Anterior cingulate cortex (tissue), 58 donors: ENCODE data around the gene MXRA5.
"Not testable (repeated sequence)": the region's sequence is repeated elsewhere in the genome, so short reads cannot be mapped to it uniquely, and the experiment has no call there.

Experiments used
- DNase-seq, 58 donors: peaks; one replicate each; lab custom pipeline; 2025; lab: John Stamatoyannopoulos, UW

MXRA5 gene, protein sequence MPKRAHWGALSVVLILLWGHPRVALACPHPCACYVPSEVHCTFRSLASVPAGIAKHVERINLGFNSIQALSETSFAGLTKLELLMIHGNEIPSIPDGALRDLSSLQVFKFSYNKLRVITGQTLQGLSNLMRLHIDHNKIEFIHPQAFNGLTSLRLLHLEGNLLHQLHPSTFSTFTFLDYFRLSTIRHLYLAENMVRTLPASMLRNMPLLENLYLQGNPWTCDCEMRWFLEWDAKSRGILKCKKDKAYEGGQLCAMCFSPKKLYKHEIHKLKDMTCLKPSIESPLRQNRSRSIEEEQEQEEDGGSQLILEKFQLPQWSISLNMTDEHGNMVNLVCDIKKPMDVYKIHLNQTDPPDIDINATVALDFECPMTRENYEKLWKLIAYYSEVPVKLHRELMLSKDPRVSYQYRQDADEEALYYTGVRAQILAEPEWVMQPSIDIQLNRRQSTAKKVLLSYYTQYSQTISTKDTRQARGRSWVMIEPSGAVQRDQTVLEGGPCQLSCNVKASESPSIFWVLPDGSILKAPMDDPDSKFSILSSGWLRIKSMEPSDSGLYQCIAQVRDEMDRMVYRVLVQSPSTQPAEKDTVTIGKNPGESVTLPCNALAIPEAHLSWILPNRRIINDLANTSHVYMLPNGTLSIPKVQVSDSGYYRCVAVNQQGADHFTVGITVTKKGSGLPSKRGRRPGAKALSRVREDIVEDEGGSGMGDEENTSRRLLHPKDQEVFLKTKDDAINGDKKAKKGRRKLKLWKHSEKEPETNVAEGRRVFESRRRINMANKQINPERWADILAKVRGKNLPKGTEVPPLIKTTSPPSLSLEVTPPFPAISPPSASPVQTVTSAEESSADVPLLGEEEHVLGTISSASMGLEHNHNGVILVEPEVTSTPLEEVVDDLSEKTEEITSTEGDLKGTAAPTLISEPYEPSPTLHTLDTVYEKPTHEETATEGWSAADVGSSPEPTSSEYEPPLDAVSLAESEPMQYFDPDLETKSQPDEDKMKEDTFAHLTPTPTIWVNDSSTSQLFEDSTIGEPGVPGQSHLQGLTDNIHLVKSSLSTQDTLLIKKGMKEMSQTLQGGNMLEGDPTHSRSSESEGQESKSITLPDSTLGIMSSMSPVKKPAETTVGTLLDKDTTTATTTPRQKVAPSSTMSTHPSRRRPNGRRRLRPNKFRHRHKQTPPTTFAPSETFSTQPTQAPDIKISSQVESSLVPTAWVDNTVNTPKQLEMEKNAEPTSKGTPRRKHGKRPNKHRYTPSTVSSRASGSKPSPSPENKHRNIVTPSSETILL (N-terminal part only)

DNA sequence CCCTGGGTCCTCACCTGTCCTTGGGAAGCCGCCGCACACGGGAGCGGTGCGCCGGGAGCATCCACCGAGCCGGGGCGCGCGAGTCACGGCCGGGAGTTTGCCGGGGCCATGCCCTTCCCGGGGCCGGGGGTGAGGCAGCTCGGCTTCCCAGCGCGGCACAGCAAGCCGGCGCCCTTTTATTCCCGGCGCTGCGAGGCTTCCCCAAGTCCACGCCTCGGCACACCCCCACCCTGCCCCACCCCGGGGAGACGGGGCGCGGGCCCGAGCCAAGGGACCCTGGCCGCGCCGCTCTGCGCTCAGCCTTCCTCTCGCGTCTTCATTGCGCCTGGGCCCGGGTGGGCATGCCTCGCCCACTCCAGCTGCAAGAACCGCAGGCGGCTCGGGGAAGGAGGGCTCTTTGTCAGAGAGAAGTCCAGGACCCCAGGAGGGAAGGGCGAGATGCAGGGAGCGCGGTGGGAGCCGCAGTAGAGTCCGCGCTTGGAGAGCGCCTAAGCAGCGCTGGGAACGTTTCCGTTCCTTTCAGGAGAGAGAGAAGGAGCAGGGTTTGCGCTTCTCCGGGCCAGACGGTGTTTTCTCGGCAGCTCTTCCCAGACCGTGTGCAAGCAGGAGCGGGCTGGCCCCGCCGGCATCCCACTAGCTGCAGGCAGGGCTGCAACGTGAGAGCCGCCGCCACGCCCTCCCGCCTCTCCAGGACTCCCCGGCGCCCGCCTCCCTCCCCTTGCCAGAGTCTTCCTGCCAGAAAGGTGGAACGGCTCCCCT, at the start of gene MXRA5:
MXRA5 (minus strand) TSS at position 152 of the 759 bp plus-strand sequence. CDS start 2,819 bp downstream, outside the sequence.
- no peak for DNase-seq

DNA sequence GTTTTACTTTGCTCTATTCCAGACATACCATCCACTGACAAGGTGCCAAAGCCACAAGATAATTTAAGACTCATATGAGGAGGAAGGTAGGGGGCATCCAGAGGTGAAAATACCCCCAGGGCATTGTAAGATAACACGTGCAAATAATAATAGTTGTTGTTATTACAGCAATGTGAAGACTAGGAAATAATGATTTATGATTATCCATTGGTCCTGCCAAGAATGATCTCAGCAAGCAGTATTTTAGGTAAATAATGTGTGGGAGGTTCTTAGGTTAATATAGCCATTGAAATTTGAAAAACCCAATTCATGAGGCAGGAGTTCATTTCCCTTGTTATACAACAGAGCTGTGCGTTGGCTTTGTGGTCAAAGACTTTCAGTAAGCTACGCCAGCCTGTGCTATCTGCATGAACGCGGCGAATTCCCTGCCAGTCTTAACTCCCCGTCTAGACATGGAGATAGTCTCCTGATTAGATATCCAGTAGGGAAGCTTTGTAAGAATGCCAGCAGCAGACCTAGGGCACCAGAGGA, 47.2 kb upstream of the MXRA5 start:
- no peak for DNase-seq

DNA sequence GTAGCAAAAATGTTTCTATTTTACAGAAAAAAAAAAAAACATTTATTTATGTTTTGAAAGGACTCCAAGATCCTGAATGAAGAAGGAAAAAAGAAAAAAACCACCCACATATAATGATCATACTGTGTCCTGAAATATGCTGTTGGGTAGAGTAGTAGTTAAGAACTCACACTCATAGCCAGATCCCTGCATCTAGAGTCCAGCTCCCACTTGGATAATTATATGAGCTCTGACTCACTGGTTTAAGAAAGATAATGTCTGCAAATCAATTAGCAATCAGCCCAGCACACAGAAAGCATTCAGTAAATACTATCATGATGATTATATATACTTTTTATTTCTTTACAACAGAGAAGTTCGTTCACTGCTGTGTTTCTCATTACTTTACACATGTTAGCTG, 46.7 kb upstream of the MXRA5 start:
- DNase-seq, result no peak

DNA sequence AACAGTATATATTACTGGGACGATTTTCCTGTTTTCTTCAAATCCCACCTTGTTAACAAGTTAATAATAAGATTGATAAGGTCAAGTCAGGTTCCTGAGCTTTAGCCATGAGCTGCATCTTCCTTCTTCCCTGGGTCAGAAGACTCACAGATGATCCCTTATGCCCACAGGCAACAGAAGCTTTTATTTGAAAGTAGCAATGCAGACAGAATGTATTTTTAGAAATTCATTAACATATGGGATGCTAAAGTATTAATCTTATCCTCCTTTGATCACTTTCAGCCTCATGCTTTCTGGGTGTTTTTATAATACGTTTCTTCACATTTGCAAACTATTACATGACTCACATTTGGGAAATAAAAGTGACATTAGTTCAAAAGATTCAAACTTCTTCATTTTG, 42.0 kb upstream of the MXRA5 start:
- DNase-seq, result no peak

DNA sequence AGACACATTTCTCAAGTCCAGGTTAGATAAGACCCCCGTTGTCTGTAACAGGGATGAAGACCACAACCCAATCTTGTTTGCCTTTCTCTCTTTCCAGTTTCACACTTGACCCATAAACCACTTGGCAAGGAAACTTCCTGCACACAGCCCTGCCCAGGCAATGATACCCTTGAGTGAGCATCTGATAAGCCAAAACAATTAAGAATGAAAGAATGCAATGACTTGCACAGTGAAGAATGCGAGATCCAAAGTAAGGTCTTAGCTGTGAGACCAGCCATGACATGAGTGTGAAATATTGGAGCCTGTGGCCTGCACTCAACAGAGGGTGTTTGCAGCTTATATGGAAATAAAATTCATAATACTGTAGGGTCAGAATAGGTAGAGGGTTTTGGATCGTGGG, 37.9 kb upstream of the MXRA5 start:
- DNase-seq, result no peak

DNA sequence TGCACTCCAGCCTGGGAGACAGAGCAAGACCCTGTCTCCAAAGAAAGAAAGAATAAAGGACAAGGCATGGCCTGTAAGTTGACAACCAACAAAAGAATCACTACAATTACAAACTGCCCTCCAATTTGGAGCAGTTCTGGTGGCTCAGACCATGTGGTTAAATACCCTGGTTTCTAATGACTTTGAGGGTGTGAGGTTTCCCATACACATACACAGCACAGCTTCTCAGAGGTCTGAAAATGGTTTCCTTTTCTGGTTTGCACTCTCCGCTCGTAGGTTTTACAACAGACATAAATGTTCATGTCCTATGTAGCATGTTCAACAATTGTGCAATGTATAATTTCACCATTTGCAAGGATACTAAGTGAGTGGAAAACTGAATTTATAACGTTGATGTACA, 34.2 kb upstream of the MXRA5 start:
- no peak for DNase-seq

DNA sequence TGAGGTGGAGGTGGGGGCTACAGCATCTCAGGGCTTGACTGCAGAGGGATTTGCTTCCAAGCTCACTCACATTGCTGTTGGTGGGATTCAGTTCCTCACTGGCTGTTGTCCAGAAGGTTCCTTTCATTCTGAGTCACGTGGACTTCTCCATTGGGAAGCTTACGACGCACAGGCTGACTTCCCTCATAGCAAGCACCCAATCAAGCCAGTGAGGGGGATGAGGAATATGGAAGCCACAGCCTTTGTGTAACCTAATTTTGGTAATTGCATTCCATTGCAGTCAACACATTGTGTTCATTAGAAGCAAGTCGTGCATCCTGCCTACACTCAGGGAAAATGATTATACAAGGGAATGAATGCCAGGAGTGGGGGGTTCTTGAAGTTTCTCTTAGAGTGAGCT, 32.7 kb upstream of the MXRA5 start:
- DNase-seq, result no peak

DNA sequence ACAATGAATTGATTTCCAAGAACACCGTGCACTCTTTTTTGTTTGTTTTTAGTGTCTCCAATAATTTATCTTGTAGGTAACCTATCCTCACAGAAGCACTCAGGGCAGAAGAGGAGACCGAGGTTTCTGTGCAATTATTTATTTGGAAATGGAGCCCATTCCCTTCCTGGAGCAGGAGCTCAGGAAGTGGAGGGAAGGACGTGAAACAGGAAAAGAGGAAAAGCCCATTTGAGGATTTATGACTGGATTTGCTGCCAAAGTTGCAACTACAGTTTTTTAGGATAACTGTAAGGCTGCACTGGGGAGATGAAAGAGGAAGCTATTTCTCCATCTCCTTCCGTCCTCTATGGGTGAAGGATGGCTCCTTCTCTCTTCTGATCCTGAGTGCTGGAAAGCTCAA, 31.7 kb upstream of the MXRA5 start:
- no peak for DNase-seq

DNA sequence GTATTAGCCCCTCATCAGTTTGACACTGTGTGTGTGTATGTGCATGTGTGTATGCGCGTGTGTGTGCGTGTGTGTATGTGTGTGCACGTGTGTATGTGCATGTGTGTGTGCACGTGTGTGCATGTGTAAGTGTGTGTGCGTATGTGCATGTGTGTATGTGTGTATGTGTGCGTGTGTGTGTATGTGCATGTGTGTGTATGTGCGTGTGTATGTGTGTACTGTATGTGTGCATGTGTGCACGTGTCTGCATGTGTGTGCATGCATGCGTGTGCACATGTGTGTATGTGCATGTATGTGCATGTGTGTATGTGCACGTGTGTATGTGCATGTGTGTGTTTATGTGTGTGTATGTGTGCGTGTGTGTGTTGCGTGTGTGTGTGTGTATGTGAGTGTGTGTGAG, 31.1 kb upstream of the MXRA5 start:
- DNase-seq, result no peak

DNA sequence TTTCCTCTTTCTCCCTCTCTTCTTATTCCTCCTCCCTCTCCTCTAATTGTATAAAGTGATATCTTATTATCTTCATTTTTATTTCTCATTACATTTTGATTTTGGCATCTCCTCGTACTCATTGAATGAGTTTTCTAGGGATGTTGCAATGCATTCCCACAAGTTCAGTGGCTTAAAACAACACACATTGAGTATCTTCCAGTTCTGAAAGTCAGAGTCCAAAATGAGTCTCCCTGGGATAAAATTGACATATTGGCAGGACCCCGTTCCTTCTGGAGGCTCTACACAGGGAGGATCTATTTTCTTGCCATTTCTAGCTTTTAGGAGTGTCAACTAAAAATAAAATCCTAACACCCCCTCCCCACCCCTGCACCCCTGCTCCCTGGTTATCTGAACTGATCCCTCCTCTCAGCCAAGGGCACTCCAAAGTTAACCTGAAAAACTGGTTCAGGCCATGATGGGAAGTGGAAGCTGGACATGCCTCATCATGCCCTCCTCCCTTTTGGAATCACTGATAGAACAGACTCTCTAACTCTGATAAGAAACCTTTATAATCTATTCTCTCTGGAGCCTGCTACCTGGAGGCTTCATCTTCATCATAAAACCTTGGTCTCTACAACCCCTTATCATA, 29.5 kb upstream of the MXRA5 start:
- not testable (repeated sequence) for DNase-seq

DNA sequence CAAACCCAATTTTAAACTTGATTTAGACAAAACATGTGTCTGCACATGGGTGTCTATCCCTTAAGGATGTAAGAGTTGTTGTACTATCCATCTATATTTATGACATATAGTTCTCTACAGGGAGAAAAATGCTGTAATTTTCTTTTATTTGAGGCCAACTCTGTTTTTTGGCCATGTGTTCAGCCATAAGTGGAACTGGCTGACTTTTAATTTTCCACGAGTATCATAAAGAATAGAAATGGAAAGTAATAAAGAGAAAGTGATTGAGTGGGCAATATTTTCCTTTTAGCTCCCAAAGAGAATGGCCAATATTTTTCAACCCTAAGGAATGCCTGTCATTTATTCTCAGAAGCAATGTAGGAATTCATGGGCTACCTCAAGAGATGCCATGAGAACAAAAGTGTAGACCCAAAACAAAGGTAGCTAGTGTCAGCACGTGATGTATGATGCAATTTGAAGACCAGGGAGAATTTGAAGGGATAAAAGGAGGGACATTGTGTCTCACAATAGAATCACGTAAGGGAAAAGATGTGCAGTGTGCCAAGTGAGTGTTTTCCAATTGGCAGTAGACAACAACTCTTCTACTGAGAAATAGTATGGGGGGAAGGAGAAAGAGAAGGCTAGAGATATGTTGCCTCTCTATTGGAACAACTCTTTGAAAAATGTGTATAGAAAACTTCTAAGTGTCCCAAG, 27.8 kb upstream of the MXRA5 start:
- DNase-seq, result no peak

DNA sequence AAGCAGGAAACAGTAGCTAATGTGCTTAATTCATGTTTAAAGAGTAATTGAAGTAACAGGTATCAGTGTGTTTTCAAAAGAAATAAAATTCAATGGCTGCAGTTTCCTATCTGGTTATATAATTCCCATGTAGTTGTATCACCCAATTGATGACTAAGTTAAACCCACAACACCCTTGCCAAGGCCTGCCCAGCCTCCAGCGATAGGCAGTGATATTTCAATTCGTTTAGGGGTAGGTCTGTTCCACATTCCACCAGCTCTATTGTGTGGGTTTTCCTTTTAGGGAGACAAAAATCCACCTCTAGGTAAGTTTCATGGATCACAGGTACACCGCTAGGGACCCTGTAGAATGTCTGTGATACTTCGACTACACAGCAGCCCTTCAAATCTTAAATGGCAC, 24.7 kb upstream of the MXRA5 start:
- no peak for DNase-seq

DNA sequence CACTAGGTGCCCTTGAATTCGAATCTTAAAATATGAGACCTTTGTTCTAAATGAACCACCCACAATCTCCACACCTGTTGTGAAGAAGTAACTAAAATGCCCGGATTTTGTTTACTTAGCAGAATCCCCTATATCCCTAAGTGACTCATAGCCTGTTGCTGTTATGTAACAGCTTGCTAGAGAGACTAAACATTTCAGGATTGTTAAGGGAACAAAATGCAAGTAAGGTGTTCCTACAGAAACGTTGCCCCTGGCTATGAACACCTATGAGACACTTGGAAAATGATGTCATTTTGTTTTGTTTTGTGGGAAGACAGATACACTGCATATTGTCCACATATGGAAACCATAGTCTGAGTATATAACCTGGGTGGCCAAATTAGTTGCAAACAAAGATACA, 24.2 kb upstream of the MXRA5 start:
- DNase-seq, result no peak

DNA sequence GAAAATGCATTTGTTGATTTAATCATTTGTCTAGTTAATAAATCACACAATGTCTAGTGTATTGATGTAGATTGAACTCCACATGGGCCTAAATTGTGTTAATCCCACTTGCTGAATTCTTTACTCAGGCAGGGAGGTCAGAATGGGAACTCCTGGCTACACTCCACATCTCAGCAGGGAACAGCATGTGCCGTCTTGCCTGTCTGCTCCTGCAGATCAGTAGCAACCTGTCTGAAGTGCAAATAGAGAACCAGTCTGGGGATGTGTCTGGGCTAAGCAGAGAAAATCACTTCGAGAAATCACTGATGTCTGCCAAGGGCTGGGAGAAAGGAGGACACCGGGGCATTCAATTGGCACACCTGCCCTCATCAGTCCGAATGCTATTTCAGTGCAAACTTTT, 16.5 kb upstream of the MXRA5 start:
- DNase-seq, result no peak

DNA sequence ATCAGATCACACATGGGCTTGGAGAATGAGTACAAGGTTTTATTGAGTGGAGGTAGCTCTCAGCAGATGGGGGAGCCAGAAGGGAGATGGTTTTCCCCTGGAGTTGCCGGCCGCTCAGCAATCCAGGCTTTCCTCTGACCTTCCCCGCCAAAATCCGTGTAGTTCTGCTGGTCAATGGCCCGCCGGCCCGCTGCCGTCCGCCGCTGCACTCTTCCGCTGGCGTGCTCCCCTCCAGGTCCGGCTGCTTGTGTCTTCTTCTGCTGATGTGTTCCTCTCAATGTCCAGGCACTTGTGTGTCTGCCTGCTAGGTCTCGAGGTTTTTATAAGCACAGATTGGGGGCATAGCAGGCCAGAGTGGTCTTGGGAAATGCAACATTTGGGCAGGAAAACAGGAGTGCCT, 14.4 kb upstream of the MXRA5 start:
- DNase-seq, result no peak

DNA sequence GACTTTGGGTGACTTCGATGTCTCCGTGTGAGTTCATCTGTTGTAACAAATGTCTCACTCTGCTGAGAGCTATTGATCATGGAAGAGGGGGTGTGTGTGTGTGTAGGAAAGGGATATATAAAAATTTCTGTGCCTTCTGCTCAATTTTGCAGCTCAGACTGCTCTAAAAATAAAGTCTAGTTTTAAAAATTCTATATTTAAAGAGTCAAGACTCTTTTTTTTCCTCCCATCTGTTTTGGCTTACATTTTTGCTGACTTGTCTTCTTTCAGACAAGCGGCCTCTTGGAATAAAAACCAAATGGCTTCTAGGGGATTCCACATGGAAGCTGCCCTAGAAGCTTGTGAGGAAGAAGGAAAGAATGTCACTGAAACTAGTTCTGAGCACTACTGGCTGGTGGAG, 6.3 kb upstream of the MXRA5 start:
- DNase-seq, result not testable (repeated sequence)

DNA sequence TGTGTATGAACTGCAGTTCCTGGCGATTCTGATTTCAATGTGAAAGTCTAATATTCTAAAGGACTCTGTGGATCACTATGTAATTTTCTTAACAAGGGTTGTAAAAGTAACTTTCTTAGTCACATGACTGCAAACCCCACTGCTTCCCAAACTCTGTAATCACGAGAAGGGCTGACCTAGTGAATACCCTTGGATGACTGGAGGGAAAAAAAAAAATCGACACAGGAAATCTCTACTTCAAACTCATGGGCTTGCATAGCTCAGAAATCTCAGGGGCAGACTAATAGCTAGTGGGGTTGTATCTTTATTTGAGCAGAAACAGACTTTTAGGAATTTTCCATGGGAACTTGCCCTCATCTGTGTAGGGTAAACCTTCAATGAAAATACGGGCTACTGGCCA, 4.8 kb upstream of the MXRA5 start:
- DNase-seq, result no peak

DNA sequence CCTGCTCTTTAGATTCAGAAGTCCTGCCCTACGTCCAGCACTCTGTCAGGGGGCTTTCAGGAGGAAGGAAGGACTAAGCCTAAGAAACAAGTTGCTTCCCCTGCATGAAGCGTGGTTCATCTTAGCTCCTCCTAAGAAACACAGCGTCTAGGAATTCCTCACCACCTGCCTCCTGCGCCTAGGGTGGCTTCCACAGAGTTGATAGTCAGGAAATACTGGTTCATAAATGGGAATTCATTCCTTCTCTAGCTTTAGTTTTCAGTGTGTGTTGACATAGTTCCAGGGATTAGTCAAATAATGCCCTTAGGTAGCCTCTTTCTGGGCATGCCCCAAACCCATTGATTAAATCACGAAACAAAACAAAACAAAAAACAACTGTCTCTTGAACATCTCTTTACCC, 1.7 kb upstream of the MXRA5 start:
- no peak for DNase-seq
